ENCODE results near the gene SH2D7.

GRCh38 chr15:78051596-78051995, 40.8 kb upstream of the SH2D7 start:
- TF ChIP-seq CTCF (conservative IDR thresholded peaks at IDR 0.05; ENCODE audit: low read depth, low read length) (no peak), EZH2phosphoT487 (IDR thresholded peaks at IDR 0.05; ENCODE audit: borderline replicate concordance, low read length) (no peak)
